ENCODE results near the gene CYP46A1.

GRCh38 chr14:99666533-99666932 lies 17.6 kb upstream of the CYP46A1 start:
- TF ChIP-seq, protein P1, sequence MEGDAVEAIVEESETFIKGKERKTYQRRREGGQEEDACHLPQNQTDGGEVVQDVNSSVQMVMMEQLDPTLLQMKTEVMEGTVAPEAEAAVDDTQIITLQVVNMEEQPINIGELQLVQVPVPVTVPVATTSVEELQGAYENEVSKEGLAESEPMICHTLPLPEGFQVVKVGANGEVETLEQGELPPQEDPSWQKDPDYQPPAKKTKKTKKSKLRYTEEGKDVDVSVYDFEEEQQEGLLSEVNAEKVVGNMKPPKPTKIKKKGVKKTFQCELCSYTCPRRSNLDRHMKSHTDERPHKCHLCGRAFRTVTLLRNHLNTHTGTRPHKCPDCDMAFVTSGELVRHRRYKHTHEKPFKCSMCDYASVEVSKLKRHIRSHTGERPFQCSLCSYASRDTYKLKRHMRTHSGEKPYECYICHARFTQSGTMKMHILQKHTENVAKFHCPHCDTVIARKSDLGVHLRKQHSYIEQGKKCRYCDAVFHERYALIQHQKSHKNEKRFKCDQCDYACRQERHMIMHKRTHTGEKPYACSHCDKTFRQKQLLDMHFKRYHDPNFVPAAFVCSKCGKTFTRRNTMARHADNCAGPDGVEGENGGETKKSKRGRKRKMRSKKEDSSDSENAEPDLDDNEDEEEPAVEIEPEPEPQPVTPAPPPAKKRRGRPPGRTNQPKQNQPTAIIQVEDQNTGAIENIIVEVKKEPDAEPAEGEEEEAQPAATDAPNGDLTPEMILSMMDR (IDR thresholded peaks at IDR 0.05): no peak
- TF ChIP-seq POLR2A (IDR thresholded peaks at IDR 0.05): no peak
